ENCODE results near the gene EIF5A2.

DNA sequence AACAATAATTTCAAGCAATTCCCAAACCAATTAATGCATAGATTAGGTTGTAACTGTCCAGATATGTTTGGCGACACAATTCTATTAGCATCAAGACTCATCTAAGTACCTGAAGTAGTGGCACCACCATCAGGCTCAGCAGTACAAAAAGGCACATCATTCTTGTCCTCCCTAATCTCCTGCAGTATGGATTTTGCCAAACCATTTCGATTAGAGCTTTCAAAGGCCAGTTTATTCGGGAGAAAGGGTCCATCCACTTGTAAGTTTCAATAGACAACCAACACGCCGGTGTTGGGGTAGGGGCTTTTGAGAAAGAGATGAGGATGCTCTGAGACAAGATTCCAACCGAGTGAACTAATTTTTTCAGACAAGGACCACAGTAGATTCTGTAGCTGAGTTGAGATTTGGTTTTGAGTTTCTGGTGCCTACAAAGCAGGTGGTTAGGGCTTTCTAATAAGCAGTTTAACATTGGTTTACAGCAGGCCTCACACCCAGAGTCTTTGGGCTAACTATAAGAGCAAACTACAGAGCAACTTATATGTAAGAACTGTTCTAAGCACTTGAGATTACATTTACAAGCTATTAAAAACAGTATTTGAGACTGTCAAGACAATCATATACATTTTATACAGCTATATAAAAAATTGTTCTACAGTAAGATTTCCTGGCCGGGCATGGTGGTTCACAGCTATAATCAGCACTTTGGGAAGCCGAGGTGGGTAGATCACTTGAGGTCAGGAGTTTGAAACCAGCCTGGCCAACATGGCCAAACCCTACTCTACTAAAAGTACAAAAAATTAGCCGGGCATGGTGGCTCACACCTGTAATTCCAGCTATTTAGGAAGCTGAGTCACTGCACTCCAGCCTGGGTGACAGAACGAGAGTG, 43.0 kb downstream of the EIF5A2 start:
- no peak for TF ChIP-seq EZH2 (IDR thresholded peaks at IDR 0.05; ENCODE audit: borderline replicate concordance, insufficient read depth, low read depth, low read length, poor library complexity, severe bottlenecking)
- TF ChIP-seq, protein P1, sequence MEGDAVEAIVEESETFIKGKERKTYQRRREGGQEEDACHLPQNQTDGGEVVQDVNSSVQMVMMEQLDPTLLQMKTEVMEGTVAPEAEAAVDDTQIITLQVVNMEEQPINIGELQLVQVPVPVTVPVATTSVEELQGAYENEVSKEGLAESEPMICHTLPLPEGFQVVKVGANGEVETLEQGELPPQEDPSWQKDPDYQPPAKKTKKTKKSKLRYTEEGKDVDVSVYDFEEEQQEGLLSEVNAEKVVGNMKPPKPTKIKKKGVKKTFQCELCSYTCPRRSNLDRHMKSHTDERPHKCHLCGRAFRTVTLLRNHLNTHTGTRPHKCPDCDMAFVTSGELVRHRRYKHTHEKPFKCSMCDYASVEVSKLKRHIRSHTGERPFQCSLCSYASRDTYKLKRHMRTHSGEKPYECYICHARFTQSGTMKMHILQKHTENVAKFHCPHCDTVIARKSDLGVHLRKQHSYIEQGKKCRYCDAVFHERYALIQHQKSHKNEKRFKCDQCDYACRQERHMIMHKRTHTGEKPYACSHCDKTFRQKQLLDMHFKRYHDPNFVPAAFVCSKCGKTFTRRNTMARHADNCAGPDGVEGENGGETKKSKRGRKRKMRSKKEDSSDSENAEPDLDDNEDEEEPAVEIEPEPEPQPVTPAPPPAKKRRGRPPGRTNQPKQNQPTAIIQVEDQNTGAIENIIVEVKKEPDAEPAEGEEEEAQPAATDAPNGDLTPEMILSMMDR (IDR thresholded peaks at IDR 0.05) = no peak
